MM.1S (cell line): Measurements from ENCODE around the gene SLC29A3.

Experiments
- DNase-seq: peaks from one replicate; pipeline ENCODE4 v3.0.0-alpha.2; 2015
- H2AFZ ChIP-seq: fragments of 300-600 bp; sonication (generic); 2 replicates; pipeline ENCODE4 v1.6.0; 2016; ENCODE audit warnings: antibody characterized with exemption, low read length
- H3F3A ChIP-seq: fragments of 300-600 bp; sonication (generic); 2 replicates; pipeline ENCODE4 v1.6.1; 2016; ENCODE audit warnings: mild to moderate bottlenecking, antibody characterized with exemption, low read length, moderate library complexity, mixed read lengths; ENCODE audit not compliant: insufficient read depth
- H3K27ac ChIP-seq: fragments of 300-600 bp; sonication (generic); 2 replicates; pipeline ENCODE4 v1.5.1; 2016; ENCODE audit warnings: mild to moderate bottlenecking, low read length
- H3K27me3 ChIP-seq: fragments of 300-600 bp; sonication (generic); replicated peaks from 2 replicates; pipeline ENCODE4 v1.6.0; 2016; ENCODE audit warnings: low read length; ENCODE audit not compliant: insufficient read depth
- H3K36me3 ChIP-seq: fragments of 300-600 bp; sonication (generic); replicated peaks from 2 replicates; pipeline ENCODE4 v1.6.1; 2016; ENCODE audit warnings: mild to moderate bottlenecking, low read length, mixed read lengths; ENCODE audit not compliant: insufficient read depth
- H3K4me1 ChIP-seq: fragments of 300-600 bp; sonication (generic); 2 replicates; pipeline ENCODE4 v1.6.1; 2016; ENCODE audit warnings: low read length, mixed read lengths
- H3K4me2 ChIP-seq: fragments of 300-600 bp; sonication (generic); 2 replicates; pipeline ENCODE4 v1.6.0; 2016; ENCODE audit warnings: low read depth, low read length
- H3K4me3 ChIP-seq: fragments of 300-600 bp; sonication (generic); 2 replicates; pipeline ENCODE4 v1.5.1; 2016; ENCODE audit warnings: low read length, mixed read lengths
- H3K79me2 ChIP-seq: fragments of 300-600 bp; sonication (generic); 2 replicates; pipeline ENCODE4 v1.6.1; 2016; ENCODE audit warnings: mixed run types, low read length, mixed read lengths
- H3K9ac ChIP-seq: fragments of 300-600 bp; sonication (generic); 2 replicates; pipeline ENCODE4 v1.6.1; 2016; ENCODE audit warnings: low read length, mixed read lengths
- H3K9me2 ChIP-seq: fragments of 300-600 bp; sonication (generic); replicated peaks from 2 replicates; pipeline ENCODE4 v1.6.1; 2016; ENCODE audit warnings: mild to moderate bottlenecking, low read length, mixed read lengths; ENCODE audit not compliant: insufficient read depth
- H3K9me3 ChIP-seq: fragments of 300-600 bp; sonication (generic); replicated peaks from 2 replicates; pipeline ENCODE4 v1.6.1; 2016; ENCODE audit warnings: mild to moderate bottlenecking, low read length, mixed read lengths; ENCODE audit not compliant: insufficient read depth
- H4K20me1 ChIP-seq: fragments of 300-600 bp; sonication (generic); 2 replicates; pipeline ENCODE4 v1.6.1; 2016; ENCODE audit warnings: mild to moderate bottlenecking, low read length, moderate library complexity, mixed read lengths; ENCODE audit not compliant: insufficient read depth
- EZH2 ChIP-seq: fragments of 300-600 bp; sonication (generic); optimal IDR thresholded peaks from 2 replicates; pipeline ENCODE3; 2017; ENCODE audit warnings: low read depth, mild to moderate bottlenecking, antibody characterized with exemption, low read length, mixed read lengths
- EZH2phosphoT487 ChIP-seq: fragments of 300-600 bp; sonication (generic); IDR thresholded peaks from 2 replicates; pipeline ENCODE4 v1.6.1; 2018; ENCODE audit warnings: antibody characterized with exemption, low read length
- TF ChIP-seq, protein P1 (sequence below): fragments of 300-600 bp; sonication (generic); IDR thresholded peaks from 2 replicates; pipeline ENCODE4 v1.5.1; 2016; ENCODE audit warnings: antibody characterized with exemption, low read length, mixed read lengths

Gene SLC29A3

DNA sequence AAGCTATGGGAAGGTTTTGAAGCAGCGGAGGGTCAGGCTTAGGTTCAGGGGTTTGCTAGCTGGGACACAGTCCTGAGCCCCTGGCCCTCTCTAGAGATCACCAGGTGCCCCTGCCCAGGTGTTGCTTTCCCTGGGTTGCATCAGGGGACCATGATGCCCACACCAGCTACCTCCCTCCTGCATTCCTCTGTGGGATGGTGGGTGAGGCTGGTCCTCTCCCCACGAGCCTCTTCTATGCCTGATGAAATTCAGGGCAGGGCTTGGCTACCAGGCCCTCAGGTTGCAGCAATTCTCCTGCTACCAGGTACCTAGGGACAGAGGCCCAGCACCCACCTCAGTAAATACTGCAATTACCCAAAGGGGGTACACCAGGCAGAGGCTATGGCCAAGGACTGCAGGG is 10.8 kb upstream of the SLC29A3 start:
- Histone ChIP-seq H4K20me1 (no peaks in the 10 kb centered on the region), H3K9ac (no peak overlapping the region), H3K4me3 (no peak overlapping the region), H3K27ac (no peak overlapping the region), H3K79me2 (no peaks in the 10 kb centered on the region), H3K4me2 (no peak overlapping the region), H3K4me1 (0 out of 2 replicates have a peak, but pooled peaks cover 3% of the 10 kb centered on the region), H3F3A (no peaks in the 10 kb centered on the region), H3K9me3 (no peaks in the 10 kb centered on the region), H3K36me3 (no peaks in the 10 kb centered on the region), H3K27me3 (0 out of 2 replicates have a peak, but pooled peaks cover 3% of the 10 kb centered on the region), H3K9me2 (no peaks in the 10 kb centered on the region), H2AFZ (no peak overlapping the region)
- no peak for TF ChIP-seq EZH2
- TF ChIP-seq EZH2phosphoT487 = no peak
- TF ChIP-seq, protein P1, sequence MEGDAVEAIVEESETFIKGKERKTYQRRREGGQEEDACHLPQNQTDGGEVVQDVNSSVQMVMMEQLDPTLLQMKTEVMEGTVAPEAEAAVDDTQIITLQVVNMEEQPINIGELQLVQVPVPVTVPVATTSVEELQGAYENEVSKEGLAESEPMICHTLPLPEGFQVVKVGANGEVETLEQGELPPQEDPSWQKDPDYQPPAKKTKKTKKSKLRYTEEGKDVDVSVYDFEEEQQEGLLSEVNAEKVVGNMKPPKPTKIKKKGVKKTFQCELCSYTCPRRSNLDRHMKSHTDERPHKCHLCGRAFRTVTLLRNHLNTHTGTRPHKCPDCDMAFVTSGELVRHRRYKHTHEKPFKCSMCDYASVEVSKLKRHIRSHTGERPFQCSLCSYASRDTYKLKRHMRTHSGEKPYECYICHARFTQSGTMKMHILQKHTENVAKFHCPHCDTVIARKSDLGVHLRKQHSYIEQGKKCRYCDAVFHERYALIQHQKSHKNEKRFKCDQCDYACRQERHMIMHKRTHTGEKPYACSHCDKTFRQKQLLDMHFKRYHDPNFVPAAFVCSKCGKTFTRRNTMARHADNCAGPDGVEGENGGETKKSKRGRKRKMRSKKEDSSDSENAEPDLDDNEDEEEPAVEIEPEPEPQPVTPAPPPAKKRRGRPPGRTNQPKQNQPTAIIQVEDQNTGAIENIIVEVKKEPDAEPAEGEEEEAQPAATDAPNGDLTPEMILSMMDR = no peak
- DNase-seq = no peak

DNA sequence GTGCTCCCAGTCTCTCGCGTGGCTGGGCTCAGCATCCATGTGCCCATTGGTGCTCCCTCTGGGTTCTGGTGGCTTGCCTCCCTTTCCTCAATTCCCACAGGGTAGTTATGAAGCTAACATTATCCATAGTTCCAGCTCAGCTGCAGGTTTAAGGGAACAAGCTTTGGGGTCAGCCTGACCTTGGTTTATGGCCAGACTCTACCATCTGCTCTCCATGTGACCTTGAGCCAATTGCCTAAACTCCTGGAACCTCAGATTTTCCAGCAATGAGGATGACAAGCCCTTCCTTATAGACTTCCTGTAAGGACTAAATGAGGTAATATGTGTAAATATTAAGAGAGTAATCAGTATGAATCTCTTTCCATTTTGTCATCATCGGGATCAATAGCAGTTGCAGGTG is 10.1 kb upstream of the SLC29A3 start:
- TF ChIP-seq EZH2 (no peak), EZH2phosphoT487 (no peak)
- TF ChIP-seq, protein P1 = no peak
- no peaks in the 10 kb centered on the region for H3K36me3 ChIP-seq
- no peaks in the 10 kb centered on the region for H3F3A ChIP-seq
- H2AFZ ChIP-seq = no peak overlapping the region
- peaks cover 8% of the 10 kb centered on the region; the same call in 1 of the 2 replicates for H3K27me3 ChIP-seq
- H3K9me3 ChIP-seq = no peaks in the 10 kb centered on the region
- H3K9me2 ChIP-seq = no peaks in the 10 kb centered on the region
- no peak overlapping the region for H3K4me2 ChIP-seq
- no peak overlapping the region for H3K27ac ChIP-seq
- H3K9ac ChIP-seq = no peak overlapping the region
- H3K79me2 ChIP-seq = no peaks in the 10 kb centered on the region
- H3K4me3 ChIP-seq = no peak overlapping the region
- H3K4me1 ChIP-seq = 0 out of 2 replicates have a peak, but pooled peaks cover 3% of the 10 kb centered on the region
- no peak for DNase-seq
- no peaks in the 10 kb centered on the region for H4K20me1 ChIP-seq

DNA sequence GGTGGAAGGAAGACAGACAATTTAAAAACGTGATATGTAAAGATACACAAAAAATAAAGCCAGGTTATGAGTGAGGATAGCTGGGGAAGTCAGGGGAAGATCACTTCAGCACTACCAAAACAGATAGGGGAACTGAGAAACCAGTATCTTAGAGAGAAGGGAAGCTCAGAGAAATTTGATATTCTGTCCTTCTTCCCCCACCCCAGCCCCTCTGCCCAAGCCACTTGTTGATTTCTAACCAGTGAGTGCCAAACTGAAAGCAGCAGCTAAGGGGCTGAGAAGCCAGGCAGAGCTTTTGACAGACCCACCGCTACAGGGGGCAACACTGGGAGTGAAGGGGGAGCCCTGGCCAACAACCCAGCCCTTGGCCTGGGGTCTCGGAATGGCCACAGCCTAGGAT is 9.1 kb upstream of the SLC29A3 start:
- no peaks in the 10 kb centered on the region for H3F3A ChIP-seq
- no peaks in the 10 kb centered on the region for H3K9me2 ChIP-seq
- DNase-seq = no peak
- no peaks in the 10 kb centered on the region for H3K9me3 ChIP-seq
- no peaks in the 10 kb centered on the region for H3K79me2 ChIP-seq
- 0 out of 2 replicates have a peak, but pooled peaks cover 3% of the 10 kb centered on the region for H3K4me1 ChIP-seq
- no peak overlapping the region for H3K4me2 ChIP-seq
- H2AFZ ChIP-seq = no peak overlapping the region
- no peak overlapping the region for H3K4me3 ChIP-seq
- no peaks in the 10 kb centered on the region for H3K36me3 ChIP-seq
- H3K9ac ChIP-seq = no peak overlapping the region
- H4K20me1 ChIP-seq = no peaks in the 10 kb centered on the region
- no peak overlapping the region for H3K27ac ChIP-seq
- peaks cover 6% of the 10 kb centered on the region; the same call in 1 of the 2 replicates for H3K27me3 ChIP-seq
- TF ChIP-seq, protein P1 = no peak
- TF ChIP-seq EZH2phosphoT487 = no peak
- no peak for TF ChIP-seq EZH2
